ENCODE data around the gene EPOP.

EPOP gene

DNA sequence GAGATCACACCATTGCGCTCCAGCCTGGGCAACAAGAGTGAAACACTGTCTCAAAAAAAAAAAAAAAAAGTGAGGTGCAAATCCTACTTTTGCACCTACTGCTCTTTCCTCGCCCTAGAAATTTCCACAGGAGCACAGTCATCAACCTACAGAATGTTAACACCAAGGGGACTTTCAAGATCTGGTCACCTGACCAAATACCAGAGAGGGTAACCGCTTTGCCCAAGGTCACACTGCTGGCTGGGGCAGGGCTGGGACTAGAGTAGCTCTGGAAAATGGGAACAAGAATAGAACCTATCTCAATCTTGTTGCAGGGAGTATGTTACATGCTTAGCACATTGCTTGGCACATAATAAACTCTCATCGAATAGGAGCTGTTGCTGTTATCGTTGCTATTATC is 24.0 kb upstream of the EPOP start:
- H3K4me3 ChIP-seq (ENCODE audit: low read depth, low read length), result no peak overlapping the region
- TF ChIP-seq, protein P1, sequence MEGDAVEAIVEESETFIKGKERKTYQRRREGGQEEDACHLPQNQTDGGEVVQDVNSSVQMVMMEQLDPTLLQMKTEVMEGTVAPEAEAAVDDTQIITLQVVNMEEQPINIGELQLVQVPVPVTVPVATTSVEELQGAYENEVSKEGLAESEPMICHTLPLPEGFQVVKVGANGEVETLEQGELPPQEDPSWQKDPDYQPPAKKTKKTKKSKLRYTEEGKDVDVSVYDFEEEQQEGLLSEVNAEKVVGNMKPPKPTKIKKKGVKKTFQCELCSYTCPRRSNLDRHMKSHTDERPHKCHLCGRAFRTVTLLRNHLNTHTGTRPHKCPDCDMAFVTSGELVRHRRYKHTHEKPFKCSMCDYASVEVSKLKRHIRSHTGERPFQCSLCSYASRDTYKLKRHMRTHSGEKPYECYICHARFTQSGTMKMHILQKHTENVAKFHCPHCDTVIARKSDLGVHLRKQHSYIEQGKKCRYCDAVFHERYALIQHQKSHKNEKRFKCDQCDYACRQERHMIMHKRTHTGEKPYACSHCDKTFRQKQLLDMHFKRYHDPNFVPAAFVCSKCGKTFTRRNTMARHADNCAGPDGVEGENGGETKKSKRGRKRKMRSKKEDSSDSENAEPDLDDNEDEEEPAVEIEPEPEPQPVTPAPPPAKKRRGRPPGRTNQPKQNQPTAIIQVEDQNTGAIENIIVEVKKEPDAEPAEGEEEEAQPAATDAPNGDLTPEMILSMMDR (IDR thresholded peaks at IDR 0.05; ENCODE audit: low read depth, low read length), result no peak

DNA sequence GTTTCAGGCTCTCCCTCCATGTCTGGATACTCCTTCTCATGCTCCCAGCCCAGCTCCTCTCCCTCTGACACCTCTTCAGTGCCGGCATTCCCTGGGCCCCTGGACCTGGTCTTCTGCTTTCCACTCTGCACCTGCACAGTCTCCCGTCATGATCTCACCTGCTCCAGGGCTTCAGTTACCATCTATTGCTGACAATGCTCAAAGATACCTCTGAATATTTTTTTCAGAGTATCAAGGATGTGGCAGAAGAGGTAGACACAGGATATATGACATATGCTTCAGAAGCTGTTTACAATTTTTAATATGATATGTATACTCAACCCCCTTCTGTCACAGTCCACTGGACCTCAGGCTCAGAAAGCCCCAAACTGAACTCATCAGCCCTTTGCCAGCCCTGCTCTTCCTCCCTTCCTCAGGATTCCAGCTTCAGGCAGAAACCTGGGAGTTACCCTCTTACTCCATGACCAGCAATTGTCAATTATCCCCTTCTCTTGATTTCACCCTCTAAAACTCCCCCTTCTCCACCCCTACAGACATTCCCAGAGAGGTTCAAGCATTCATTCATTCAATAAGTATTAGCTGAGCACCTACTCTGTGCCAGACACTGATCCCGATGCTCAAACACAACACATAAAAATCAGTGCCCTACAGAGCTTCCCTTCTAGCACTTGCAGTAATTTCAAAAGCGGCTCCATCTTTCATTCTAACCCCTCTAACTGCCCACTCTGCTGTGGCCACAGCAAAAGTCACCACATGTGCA is 22.5 kb upstream of the EPOP start:
- TF ChIP-seq, protein P1 (IDR thresholded peaks at IDR 0.05; ENCODE audit: low read depth, low read length), result no peak
- no peak overlapping the region for H3K4me3 ChIP-seq (ENCODE audit: low read depth, low read length)

DNA sequence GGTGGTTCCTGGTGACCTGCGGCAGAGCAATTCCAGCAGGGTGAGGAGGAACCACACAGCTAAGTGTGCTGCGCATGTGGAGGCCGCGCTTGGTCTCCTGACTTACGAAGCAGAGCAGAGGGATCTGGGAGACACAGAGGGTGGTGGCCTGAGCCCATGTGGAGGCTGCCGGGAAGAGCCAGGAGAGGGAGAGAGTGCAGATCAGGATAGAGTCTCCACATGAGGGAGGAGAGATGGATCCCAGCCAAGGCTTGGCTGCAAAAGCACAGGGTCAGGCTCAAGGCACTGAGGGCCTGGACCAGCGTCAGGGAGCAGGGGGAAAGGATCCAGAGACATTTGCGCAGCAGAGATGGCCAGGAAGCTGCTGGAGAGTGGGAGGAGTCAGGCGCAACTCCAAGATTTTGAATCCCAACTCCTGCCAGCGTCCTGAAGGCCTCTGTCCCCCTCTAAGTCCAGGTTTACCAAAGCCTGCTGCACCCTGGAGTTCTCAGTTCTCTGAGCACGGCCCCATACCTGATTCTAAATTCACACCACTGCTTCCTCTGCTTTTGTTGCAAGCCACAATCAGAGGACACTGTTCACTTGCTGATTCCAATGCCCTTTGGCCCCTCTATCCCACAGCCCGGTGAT is 19.1 kb upstream of the EPOP start:
- no peak overlapping the region for H3K4me3 ChIP-seq (ENCODE audit: low read depth, low read length)
- TF ChIP-seq, protein P1 (IDR thresholded peaks at IDR 0.05; ENCODE audit: low read depth, low read length), result no peak

DNA sequence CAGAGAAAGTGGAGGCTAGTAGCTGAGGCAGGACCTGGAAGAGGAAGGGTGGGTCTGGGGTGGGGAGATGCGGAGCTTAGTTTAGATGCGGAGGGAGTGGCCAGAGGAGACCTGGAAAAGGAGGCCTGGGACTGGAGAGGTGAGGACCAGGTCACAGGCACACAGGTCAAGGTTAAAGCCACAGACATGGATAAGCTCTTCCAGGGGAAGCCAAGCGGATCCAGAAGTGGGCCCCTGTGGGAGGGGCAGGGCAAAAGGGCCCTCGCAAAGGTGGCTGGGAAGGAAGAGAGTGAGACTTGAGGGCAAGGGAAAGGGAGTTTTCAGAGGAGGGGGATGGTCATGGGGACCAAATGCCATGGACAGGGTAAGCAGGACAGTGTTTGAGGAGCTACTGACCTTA is 16.4 kb upstream of the EPOP start:
- TF ChIP-seq, protein P1 (IDR thresholded peaks at IDR 0.05; ENCODE audit: low read depth, low read length), result no peak
- H3K4me3 ChIP-seq (ENCODE audit: low read depth, low read length), result no peak overlapping the region

DNA sequence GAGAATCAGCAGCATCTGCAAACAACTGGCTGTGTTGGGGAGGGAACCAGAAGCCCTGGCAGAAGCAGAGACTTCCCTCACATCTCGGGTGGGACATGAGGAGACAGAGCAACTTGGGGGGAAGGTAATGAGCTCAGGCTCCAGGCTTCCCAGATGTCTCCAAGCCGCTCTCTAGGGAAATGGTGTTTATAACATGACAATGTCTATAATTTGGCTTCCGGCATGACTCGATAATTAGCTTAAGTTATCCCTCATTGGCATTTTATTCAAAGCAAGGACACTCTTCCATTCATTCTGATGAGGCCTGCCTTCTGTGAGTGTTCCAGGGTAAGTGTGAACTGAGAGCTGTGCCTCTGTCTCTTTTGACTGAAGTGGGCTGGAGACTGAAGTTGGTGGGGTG is 15.6 kb upstream of the EPOP start:
- H3K4me3 ChIP-seq (ENCODE audit: low read depth, low read length), result no peak overlapping the region
- TF ChIP-seq, protein P1 (IDR thresholded peaks at IDR 0.05; ENCODE audit: low read depth, low read length), result no peak

DNA sequence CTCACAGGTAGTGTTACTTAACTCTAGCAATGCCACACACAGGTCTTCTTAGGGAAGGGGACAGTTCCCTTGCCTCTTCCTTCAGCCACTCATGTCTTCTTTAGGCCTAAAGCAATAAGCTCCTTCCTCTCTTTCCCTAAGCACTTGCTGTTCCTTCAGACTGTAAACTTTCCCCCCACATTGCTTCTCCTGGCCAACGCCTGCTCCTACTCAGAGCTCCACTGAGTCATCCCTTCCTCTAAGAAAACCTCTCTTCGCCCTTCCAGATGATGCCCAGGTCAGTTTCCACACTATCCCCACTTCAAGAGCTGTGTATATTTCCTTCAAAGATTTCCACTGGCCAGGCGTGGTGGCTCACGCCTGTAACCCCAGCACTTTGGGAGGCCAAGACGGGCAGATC is 12.5 kb upstream of the EPOP start:
- H3K4me3 ChIP-seq (ENCODE audit: low read depth, low read length), result no peak overlapping the region
- TF ChIP-seq, protein P1 (IDR thresholded peaks at IDR 0.05; ENCODE audit: low read depth, low read length), result no peak

DNA sequence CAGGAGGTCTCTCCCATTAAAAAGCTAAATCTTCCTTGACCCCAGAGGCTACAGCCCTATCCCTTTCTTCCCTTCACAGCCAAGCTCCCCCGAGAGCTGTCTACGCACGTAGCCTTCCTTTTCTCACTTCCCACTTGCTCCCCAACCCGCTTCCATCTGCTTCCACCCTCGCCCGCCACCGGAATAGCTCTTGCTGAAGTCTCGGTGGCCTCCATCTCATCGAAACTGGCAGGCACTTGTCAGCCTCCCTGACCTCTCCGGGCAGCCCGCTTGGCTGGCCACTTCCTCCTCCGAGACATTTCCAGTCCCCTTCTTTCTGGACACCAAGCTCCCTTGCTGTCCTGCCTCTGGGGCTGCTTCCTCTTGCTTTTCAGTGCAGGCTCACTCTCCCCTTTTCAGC is 10.7 kb upstream of the EPOP start:
- H3K4me3 ChIP-seq (ENCODE audit: low read depth, low read length), result no peak overlapping the region
- TF ChIP-seq, protein P1 (IDR thresholded peaks at IDR 0.05; ENCODE audit: low read depth, low read length), result no peak
